Astrocyte (in vitro differentiated cells and primary cell): ENCODE data around the gene PGC. TPM values are rescaled to one million over a fixed set of nuclear protein-coding genes. Genes with fewer than 3 reads are reported as not detected.

Experiments
- DNase-seq: peaks from one replicate; pipeline ENCODE4 v3.0.0-alpha.2; 2010; ENCODE audit warnings: low read depth
- FAIRE-seq: peaks from 2 replicates; lab custom pipeline; 2011; peaks lifted over from hg19 to GRCh38; lab: Jason Lieb, UNC
- H2AFZ ChIP-seq: 2 replicates; pipeline ENCODE4 v1.6.0; 2012; ENCODE audit warnings: low read depth, low read length, inconsistent platforms
- H3K27ac ChIP-seq: 2 replicates; pipeline ENCODE4 v1.5.1; 2011; ENCODE audit warnings: low read depth, low read length, inconsistent platforms
- H3K27me3 ChIP-seq: 2 replicates; pipeline ENCODE4 v1.6.0; 2011; ENCODE audit warnings: low read length, inconsistent platforms; ENCODE audit not compliant: insufficient read depth
- H3K36me3 ChIP-seq: 2 replicates; pipeline ENCODE4 v1.5.1; 2011; ENCODE audit warnings: low read length, inconsistent platforms; ENCODE audit not compliant: insufficient read depth
- H3K4me1 ChIP-seq: 2 replicates; pipeline ENCODE4 v1.5.1; 2011; ENCODE audit warnings: low read length, inconsistent platforms; ENCODE audit not compliant: insufficient read depth
- H3K4me2 ChIP-seq: 2 replicates; pipeline ENCODE4 v1.6.0; 2012; ENCODE audit warnings: low read length, inconsistent platforms
- H3K4me3 ChIP-seq: 2 replicates; pipeline ENCODE4 v1.5.1; 2011; ENCODE audit warnings: low read depth, mild to moderate bottlenecking, low read length, inconsistent platforms; ENCODE audit not compliant: insufficient read depth
- H3K79me2 ChIP-seq: 2 replicates; pipeline ENCODE4 v1.6.0; 2012; ENCODE audit warnings: mild to moderate bottlenecking, low read length, inconsistent platforms; ENCODE audit not compliant: insufficient read depth
- H3K9ac ChIP-seq: 2 replicates; pipeline ENCODE4 v1.6.0; 2012; ENCODE audit warnings: mild to moderate bottlenecking, low read length, inconsistent platforms
- H3K9me3 ChIP-seq: 2 replicates; pipeline ENCODE4 v1.5.1; 2012; ENCODE audit warnings: low read depth, mild to moderate bottlenecking, low read length, inconsistent platforms; ENCODE audit not compliant: insufficient read depth
- H4K20me1 ChIP-seq: 2 replicates; pipeline ENCODE4 v1.6.0; 2012; ENCODE audit warnings: low read length, inconsistent platforms; ENCODE audit not compliant: insufficient read depth
- H3K27ac Mint-ChIP-seq: one replicate; pipeline ENCODE4 v1.8.0; 2021; ENCODE audit warnings: mild to moderate bottlenecking, mixed read lengths; ENCODE audit not compliant: unreplicated experiment
- H3K27me3 Mint-ChIP-seq: one replicate; pipeline ENCODE4 v1.8.0; 2021; ENCODE audit warnings: low read depth, mixed read lengths; ENCODE audit not compliant: unreplicated experiment
- H3K36me3 Mint-ChIP-seq: one replicate; pipeline ENCODE4 v1.8.0; 2021; ENCODE audit warnings: low read depth, mixed read lengths; ENCODE audit not compliant: unreplicated experiment
- H3K4me1 Mint-ChIP-seq: one replicate; pipeline ENCODE4 v1.8.0; 2021; ENCODE audit warnings: low read depth, mixed read lengths; ENCODE audit not compliant: unreplicated experiment
- H3K4me3 Mint-ChIP-seq: one replicate; pipeline ENCODE4 v1.8.0; 2021; ENCODE audit warnings: mild to moderate bottlenecking, moderate library complexity, mixed read lengths; ENCODE audit not compliant: unreplicated experiment
- H3K9me3 Mint-ChIP-seq: one replicate; pipeline ENCODE4 v1.8.0; 2021; ENCODE audit warnings: mild to moderate bottlenecking, mixed read lengths; ENCODE audit not compliant: unreplicated experiment
- EZH2 ChIP-seq: IDR thresholded peaks from 2 replicates; pipeline ENCODE4 v1.6.1; 2012; ENCODE audit warnings: mild to moderate bottlenecking, low read length, inconsistent platforms; ENCODE audit not compliant: insufficient read depth
- total RNA-seq: library from RNA; stranded (reverse); gene quantifications from 2 replicates; pipeline ENCODE4 v1.2.1, GENCODE V29; 2021
- TF ChIP-seq, protein P1 (sequence below): IDR thresholded peaks from 2 replicates; pipeline ENCODE4 v1.5.1; 2011; ENCODE audit warnings: low read depth, mild to moderate bottlenecking, inconsistent platforms, low read length, moderate library complexity; ENCODE audit not compliant: insufficient read depth

The PGC gene
- total RNA-seq, 1 donor from 2014 or later, result not detected

DNA sequence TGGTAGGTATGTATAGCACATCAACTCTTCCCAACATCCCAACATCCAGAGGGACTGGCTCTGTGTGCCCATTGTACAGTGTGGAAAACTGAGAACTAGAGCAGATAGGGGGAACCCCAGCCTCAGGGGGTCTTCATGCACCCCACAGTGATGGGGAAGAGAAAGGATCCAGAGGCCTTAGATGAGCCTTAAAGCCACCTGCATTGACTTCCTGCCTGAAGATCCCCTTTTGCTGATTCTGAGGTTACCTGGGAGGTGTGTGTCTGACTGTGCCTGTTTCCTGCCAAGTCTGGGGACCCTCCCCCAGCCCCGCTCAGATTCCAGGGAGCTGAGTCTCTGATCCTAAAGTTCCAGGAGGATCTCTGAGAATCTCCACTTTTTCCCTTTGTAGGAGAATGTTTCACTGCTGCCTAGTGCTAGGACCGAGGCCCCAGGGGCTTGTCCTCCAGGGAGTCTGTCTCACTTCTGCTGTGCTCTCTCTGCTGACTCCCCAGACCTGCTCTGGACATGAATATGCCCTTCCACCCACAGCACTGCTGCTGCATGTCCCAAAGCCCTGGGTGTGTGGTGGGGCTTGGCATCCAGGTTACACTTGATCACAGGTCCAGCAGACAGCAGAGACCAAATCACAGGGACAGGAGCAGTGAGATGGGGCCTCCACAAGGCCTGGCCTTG lies 12.8 kb upstream of the PGC start:
- H3K9ac ChIP-seq, result no peak overlapping the region
- H3K79me2 ChIP-seq, result no peaks in the 10 kb centered on the region
- no peaks in the 10 kb centered on the region for H3K4me1 ChIP-seq
- no peaks in the 10 kb centered on the region for H3K9me3 ChIP-seq
- no peaks in the 10 kb centered on the region for H4K20me1 ChIP-seq
- H3K27ac ChIP-seq, result no peak overlapping the region
- no peaks in the 10 kb centered on the region for H3K36me3 ChIP-seq
- no peak overlapping the region for H3K4me3 ChIP-seq
- FAIRE-seq, result no peak
- H2AFZ ChIP-seq, result no peak overlapping the region
- Mint-ChIP-seq H3K4me3 (no peak overlapping the region), H3K27me3 (peaks cover 13% of the 10 kb centered on the region), H3K9me3 (peaks cover 2% of the 10 kb centered on the region), H3K4me1 (peaks cover 13% of the 10 kb centered on the region), H3K27ac (no peak overlapping the region), H3K36me3 (no peaks in the 10 kb centered on the region)
- no peak for DNase-seq
- peaks cover 3% of the 10 kb centered on the region for H3K27me3 ChIP-seq
- H3K4me2 ChIP-seq, result no peak overlapping the region
- TF ChIP-seq, protein P1, sequence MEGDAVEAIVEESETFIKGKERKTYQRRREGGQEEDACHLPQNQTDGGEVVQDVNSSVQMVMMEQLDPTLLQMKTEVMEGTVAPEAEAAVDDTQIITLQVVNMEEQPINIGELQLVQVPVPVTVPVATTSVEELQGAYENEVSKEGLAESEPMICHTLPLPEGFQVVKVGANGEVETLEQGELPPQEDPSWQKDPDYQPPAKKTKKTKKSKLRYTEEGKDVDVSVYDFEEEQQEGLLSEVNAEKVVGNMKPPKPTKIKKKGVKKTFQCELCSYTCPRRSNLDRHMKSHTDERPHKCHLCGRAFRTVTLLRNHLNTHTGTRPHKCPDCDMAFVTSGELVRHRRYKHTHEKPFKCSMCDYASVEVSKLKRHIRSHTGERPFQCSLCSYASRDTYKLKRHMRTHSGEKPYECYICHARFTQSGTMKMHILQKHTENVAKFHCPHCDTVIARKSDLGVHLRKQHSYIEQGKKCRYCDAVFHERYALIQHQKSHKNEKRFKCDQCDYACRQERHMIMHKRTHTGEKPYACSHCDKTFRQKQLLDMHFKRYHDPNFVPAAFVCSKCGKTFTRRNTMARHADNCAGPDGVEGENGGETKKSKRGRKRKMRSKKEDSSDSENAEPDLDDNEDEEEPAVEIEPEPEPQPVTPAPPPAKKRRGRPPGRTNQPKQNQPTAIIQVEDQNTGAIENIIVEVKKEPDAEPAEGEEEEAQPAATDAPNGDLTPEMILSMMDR, result no peak
- no peak for TF ChIP-seq EZH2

DNA sequence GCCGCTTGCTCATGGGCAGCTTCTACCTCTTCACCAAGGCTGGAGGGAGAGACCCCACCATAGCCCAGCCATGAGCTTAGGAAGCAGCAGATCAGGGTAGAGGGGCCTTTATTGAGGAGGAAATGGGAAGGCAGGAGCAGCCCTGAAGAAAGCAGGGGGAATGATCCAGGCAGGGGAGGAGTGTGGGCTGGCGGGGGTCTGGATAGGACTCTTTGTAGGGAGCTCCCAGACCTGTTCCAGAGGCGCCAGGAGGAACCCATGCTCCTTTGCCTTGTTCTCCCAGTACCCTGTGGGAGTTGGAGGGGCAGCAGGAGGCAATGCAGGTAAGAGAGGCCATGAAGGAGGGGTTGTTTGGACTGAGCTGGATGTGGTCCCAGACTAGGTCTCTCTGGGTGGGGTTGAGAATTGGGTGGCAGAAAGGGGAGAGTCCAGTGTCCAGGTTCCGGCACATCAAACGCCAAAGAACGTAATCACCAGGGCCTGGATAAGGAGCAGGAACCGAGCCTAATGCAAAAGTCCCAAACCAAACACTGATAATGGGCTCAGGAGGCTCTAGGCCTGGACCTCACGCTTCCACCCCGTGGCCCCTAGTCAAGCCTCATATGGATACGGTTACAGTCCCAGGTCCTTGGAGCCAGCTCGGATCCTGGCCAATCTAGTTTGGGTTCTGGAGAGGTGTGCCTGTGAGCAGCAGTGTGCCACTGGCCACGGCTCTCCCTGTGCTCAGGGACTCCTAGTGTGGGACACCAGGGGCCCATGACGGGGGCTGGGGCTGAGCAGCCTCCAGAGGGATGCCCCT lies 12.1 kb upstream of the PGC start:
- H3K4me1 Mint-ChIP-seq, result peaks cover 13% of the 10 kb centered on the region
- H3K9ac ChIP-seq, result no peak overlapping the region
- H3K4me3 ChIP-seq, result no peak overlapping the region
- H3K27ac ChIP-seq, result no peak overlapping the region
- H3K36me3 Mint-ChIP-seq, result no peaks in the 10 kb centered on the region
- no peak overlapping the region for H2AFZ ChIP-seq
- no peaks in the 10 kb centered on the region for H4K20me1 ChIP-seq
- no peaks in the 10 kb centered on the region for H3K79me2 ChIP-seq
- no peak overlapping the region for H3K4me2 ChIP-seq
- FAIRE-seq, result no peak
- DNase-seq, result no peak
- no peaks in the 10 kb centered on the region for H3K4me1 ChIP-seq
- peaks cover 3% of the 10 kb centered on the region for H3K27me3 ChIP-seq
- H3K9me3 Mint-ChIP-seq, result peaks cover 2% of the 10 kb centered on the region
- TF ChIP-seq, protein P1, result no peak
- no peak for TF ChIP-seq EZH2
- no peaks in the 10 kb centered on the region for H3K9me3 ChIP-seq
- peaks cover 13% of the 10 kb centered on the region for H3K27me3 Mint-ChIP-seq
- H3K4me3 Mint-ChIP-seq, result no peak overlapping the region
- H3K27ac Mint-ChIP-seq, result no peak overlapping the region
- H3K36me3 ChIP-seq, result no peaks in the 10 kb centered on the region

DNA sequence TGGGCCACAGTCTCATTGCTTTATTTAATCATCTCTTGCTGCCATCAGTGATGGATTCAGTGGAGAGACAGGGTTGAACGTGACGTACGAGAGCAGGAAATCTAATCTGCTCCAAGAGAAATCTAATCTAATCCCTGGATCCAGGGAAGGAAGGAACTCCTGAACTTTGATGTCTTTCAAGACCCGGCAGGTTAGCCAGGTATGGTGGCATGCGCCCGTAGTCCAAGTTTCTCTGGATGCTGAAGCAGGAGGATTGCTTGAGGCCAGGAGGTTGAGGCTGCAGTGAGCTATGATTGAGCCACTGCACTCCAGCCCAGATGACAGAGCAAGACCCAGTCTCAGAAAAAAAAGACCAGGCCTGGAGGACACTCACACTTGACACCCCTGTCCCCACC lies 11.4 kb upstream of the PGC start:
- Mint-ChIP-seq H3K4me3 (no peak overlapping the region), H3K9me3 (peaks cover 2% of the 10 kb centered on the region), H3K27me3 (peaks cover 16% of the 10 kb centered on the region), H3K27ac (peak overlapping the region; percentile 53), H3K4me1 (peaks cover 13% of the 10 kb centered on the region), H3K36me3 (no peaks in the 10 kb centered on the region)
- no peak for TF ChIP-seq EZH2
- TF ChIP-seq, protein P1, result no peak
- Histone ChIP-seq H2AFZ (no peak overlapping the region), H3K4me1 (no peaks in the 10 kb centered on the region), H3K9me3 (no peaks in the 10 kb centered on the region), H3K79me2 (no peaks in the 10 kb centered on the region), H3K4me2 (no peak overlapping the region), H3K27ac (no peak overlapping the region), H3K4me3 (no peak overlapping the region), H3K27me3 (peaks cover 9% of the 10 kb centered on the region), H4K20me1 (no peaks in the 10 kb centered on the region), H3K36me3 (no peaks in the 10 kb centered on the region), H3K9ac (no peak overlapping the region)
- no peak for FAIRE-seq
- DNase-seq, result no peak
